Measurements from ENCODE around the gene MINPP1.

- TF ChIP-seq, protein P1, sequence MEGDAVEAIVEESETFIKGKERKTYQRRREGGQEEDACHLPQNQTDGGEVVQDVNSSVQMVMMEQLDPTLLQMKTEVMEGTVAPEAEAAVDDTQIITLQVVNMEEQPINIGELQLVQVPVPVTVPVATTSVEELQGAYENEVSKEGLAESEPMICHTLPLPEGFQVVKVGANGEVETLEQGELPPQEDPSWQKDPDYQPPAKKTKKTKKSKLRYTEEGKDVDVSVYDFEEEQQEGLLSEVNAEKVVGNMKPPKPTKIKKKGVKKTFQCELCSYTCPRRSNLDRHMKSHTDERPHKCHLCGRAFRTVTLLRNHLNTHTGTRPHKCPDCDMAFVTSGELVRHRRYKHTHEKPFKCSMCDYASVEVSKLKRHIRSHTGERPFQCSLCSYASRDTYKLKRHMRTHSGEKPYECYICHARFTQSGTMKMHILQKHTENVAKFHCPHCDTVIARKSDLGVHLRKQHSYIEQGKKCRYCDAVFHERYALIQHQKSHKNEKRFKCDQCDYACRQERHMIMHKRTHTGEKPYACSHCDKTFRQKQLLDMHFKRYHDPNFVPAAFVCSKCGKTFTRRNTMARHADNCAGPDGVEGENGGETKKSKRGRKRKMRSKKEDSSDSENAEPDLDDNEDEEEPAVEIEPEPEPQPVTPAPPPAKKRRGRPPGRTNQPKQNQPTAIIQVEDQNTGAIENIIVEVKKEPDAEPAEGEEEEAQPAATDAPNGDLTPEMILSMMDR (IDR thresholded peaks at IDR 0.05; ENCODE audit: poor library complexity) = no peak
- no peak for TF ChIP-seq EZH2 (IDR thresholded peaks at IDR 0.05; ENCODE audit: borderline replicate concordance)
These were observed 58.1 kb downstream of the MINPP1 start for GRCh38 chr10:87562750-87563149.

Measured in hepatocyte (in vitro differentiated cells).